ENCODE results near the gene ISX.

The ISX gene

DNA sequence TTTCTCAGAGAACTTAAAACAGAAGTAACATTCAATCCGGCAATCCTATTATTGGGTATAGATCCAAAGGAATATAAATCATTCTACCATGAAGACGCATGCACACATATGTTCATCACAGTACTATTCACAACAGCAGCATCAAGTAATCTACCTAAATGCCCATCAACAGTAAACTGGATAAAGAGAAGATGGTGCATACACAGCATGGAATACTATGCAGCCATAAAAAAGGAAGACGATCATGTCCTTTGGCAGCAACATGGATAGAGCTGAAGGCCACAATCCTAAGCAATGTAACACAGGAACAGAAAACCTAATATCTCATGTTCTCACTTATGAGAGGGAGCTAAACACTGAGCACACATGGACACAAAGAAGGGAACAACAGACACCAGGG is 6.3 kb upstream of the ISX start:
- no peak for TF ChIP-seq JUND (IDR thresholded peaks at IDR 0.05; ENCODE audit: low read depth)
- in situ Hi-C loops (cut with HindIII; ENCODE audit: low pct_unique_long_range_greater_than_20kb, low sequenced_read_pairs): no loop called here
- no peak for DNase-seq (ENCODE audit: low read depth in 1 of 2, low spot score in 1 of 2)

DNA sequence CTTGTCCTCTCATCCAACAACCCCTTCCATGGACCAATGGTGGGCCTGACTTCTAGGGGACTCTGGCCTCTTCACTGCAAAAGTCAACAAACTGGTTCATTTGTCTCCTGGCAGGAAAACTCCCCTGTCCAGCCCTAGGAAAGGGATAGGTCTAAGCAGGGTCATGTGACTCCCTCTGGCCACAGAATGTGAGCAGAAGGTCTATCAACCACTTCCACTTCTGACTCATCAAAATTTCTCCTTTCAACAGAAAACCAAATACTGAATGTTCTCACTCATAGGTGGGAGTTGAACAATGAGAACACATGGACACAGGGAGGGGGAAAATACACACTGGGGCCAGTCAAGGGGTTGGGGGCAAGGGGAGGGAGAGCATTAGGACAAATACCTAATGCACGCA is 1.3 kb upstream of the ISX start:
- in situ Hi-C loops (cut with HindIII; ENCODE audit: low pct_unique_long_range_greater_than_20kb, low sequenced_read_pairs): no loop called here
- no peak for TF ChIP-seq JUND (IDR thresholded peaks at IDR 0.05; ENCODE audit: low read depth)
- no peak for DNase-seq (ENCODE audit: low read depth in 1 of 2, low spot score in 1 of 2)

DNA sequence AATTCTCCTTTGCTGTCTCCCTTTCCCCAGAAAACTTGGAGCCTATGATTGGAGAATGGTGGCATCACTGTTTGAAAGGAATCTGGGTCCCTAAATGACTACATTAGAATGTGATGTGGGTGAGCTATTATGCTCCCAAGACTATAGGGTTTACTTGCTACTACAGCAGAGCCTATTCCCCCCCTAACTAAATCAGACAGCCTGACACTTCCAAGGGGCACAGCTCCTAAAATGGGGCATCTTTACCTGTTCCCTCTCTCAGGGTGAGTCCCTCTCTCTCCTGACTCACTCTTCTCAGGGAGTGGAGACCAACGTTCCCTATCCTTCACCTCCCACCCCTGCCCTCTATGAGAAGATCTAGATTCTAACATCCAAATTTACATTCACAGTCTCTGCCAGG is 775 bp upstream of the ISX start:
- DNase-seq (ENCODE audit: low read depth in 1 of 2, low spot score in 1 of 2): no peak
- in situ Hi-C loops (cut with HindIII; ENCODE audit: low pct_unique_long_range_greater_than_20kb, low sequenced_read_pairs): no loop called here
- TF ChIP-seq JUND (IDR thresholded peaks at IDR 0.05; ENCODE audit: low read depth): no peak

DNA sequence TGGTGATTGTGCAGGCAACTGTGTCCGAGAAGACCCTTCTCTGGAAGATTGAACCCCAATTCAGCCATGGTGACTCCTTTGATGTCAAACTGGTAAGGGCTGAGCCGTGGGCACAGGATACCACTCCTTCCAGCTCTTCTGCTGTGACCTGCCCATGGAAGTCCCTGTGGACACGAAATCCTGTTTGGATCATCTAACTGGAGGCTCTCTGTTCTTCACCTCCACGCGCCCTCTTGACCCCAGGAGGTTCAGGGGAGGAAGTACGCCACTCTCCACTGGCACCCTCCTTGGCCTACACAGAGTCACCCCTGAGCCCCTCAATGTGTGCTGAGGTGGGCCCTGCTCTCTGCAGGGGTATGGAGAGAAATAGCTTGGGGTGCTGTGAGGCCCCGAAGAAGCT is 810 bp downstream of the ISX start:
- DNase-seq (ENCODE audit: low read depth in 1 of 2, low spot score in 1 of 2): no peak
- in situ Hi-C loops (cut with HindIII; ENCODE audit: low pct_unique_long_range_greater_than_20kb, low sequenced_read_pairs): no loop called here
- no peak for TF ChIP-seq JUND (IDR thresholded peaks at IDR 0.05; ENCODE audit: low read depth)

DNA sequence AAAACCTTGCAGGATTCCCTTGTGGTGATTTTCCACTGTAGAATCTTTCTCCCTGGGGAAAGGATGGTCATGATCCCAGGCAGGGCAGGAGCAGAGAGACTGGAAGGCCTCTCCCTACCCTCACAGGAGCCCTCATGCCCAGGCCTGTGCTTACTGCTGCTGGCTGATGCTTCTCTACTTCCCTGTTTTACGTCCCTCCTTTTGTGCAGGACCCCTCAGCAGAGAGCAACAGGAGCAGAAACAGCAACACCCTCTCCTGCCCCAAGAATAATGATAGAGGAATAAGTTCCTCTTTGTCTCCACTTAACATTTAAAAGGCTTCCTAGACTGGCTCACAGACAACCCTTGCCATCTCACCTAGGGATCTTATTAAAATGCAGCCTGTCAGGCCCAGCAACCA is 3.6 kb downstream of the ISX start:
- DNase-seq (ENCODE audit: low read depth in 1 of 2, low spot score in 1 of 2): no peak
- in situ Hi-C loops (cut with HindIII; ENCODE audit: low pct_unique_long_range_greater_than_20kb, low sequenced_read_pairs): no loop called here

DNA sequence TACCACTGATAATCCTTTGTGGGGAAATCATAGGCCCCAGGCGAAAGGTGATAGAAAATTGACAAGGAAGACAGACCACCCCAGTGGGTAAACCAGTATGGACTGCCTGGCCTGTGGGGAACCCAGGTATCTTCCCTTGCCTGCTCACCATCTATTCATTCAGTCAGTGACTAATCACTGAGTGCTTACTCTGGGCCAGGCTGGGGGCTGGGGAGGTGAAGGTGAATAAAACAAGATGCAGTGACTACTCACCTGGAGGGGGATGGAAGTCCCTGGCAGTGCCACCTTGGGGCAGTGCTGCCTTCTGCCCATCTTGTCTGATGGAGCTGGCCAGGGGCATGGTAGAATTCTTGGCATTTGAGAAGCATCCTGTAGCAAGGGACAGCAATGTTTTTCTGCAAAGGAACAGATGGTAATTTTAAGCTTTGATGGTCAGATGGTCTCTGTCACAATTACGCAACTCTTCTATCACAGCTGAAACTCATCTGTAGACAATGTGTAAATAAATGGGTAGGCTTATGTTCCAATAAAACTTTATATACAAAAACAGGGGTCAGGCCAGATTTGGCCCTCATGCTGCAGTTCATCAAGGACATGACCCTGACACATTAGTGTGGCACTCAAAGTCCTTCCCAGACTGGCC is 4.6 kb downstream of the ISX start:
- DNase-seq (ENCODE audit: low read depth in 1 of 2, low spot score in 1 of 2): no peak
- no peak for TF ChIP-seq JUND (IDR thresholded peaks at IDR 0.05; ENCODE audit: low read depth)
- in situ Hi-C loops (cut with HindIII; ENCODE audit: low pct_unique_long_range_greater_than_20kb, low sequenced_read_pairs): no loop called here

More for the DNA sequence above, 3.6 kb downstream of the ISX start:
- no peak for TF ChIP-seq JUND (IDR thresholded peaks at IDR 0.05; ENCODE audit: low read depth)

DNA sequence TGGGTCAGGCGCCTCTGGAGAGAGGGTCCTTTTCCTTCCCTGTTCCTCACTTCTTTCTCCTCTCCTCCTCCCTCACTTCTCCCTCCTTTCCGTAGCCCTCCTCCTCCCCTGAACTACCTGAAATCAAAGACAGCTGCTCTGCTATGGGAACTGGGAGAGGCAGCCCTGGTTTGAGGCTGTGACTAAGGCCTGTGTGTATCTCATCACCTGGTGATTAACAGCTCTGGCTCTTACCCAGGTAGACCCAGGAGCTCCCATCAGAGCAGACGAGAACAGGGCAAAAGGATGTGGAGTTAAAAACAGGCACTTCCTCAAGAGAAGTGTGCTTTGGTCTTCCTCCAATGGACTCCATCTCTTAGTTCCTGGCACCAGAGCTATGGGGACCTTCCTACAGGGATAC is 5.8 kb downstream of the ISX start:
- in situ Hi-C loops (cut with HindIII; ENCODE audit: low pct_unique_long_range_greater_than_20kb, low sequenced_read_pairs): no loop called here
- no peak for DNase-seq (ENCODE audit: low read depth in 1 of 2, low spot score in 1 of 2)
- TF ChIP-seq JUND (IDR thresholded peaks at IDR 0.05; ENCODE audit: low read depth): no peak

DNA sequence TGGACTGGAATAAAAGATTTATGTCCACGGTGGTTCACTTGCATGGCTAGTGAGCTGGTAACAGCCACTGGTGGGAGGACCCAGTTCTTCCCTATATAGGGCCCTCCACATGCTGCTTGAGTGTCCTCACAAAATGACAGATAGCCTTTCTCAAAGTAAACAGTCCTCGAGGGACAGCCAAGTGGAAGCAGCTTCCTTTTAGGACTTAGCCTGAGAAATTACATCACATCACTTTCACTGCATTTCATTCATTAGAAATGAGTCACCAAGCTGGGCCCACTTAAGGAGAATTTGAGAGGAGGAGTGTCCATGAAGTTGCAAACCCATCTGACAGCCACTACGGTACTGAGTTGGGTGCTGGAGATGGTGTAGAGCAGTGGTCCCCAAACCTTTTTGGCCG is 7.0 kb downstream of the ISX start:
- no peak for TF ChIP-seq JUND (IDR thresholded peaks at IDR 0.05; ENCODE audit: low read depth)
- in situ Hi-C loops (cut with HindIII; ENCODE audit: low pct_unique_long_range_greater_than_20kb, low sequenced_read_pairs): no loop called here
- no peak for DNase-seq (ENCODE audit: low read depth in 1 of 2, low spot score in 1 of 2)

DNA sequence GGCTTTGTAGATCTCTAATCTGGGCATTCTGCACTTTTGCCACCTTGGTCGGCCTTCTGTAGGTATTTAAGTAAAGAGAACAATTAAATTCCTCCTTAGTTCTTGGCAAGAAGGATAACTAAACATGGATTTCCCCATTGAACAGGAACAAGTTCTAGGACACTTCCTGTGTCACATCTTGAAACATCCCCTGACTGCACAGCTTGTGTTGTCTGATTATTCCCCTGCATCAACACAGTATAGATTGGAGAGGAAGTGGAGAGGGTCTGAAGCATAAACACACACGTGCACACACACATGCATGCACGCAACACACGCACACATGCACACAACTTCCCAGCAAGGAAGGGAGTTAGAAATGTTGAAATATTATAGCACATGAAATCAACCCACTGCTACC is 8.6 kb downstream of the ISX start:
- no peak for DNase-seq (ENCODE audit: low read depth in 1 of 2, low spot score in 1 of 2)
- TF ChIP-seq JUND (IDR thresholded peaks at IDR 0.05; ENCODE audit: low read depth): no peak
- in situ Hi-C loops (cut with HindIII; ENCODE audit: low pct_unique_long_range_greater_than_20kb, low sequenced_read_pairs): no loop called here

DNA sequence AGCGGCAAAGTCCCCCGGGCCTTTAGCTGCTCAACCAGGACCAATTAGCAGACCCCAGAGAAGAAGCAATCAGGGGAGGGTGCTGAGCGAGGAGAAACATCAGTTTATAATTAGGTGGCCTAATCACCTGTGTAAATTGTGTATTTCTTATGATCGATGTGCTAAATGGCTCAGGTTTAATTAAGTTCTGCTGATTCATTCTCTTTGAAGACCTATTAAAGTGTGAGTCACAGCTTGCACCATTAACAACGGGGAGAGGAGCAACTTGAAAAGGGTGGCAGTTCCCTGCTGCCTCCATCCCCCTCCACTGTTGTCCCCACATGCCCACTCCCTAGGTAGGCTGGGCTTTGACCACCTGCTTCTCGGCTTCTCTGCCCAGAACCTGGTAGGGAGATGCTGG is 10.7 kb downstream of the ISX start:
- in situ Hi-C loops (cut with HindIII; ENCODE audit: low pct_unique_long_range_greater_than_20kb, low sequenced_read_pairs): no loop called here
- TF ChIP-seq JUND (IDR thresholded peaks at IDR 0.05; ENCODE audit: low read depth): no peak
- DNase-seq (ENCODE audit: low read depth in 1 of 2, low spot score in 1 of 2): no peak

DNA sequence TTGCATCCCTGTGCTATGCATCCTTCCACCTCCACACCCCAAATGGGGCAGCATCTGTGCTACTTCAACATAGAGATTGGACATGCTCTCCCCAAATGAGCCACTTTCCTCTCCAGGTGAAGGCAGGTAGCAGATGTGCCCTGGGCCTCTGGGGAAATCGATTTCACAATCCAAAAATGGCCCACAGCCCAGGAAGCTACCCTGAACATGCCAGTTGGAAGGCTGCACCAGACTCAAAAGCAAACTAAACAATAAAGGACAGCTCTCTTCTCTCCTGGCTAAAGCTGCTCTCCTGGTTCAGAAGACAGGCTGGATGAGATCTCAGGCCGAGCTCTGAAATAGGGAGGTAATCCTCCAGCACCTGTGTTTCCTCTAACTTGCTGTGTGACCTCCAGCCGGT is 19.7 kb downstream of the ISX start:
- TF ChIP-seq JUND (IDR thresholded peaks at IDR 0.05; ENCODE audit: low read depth): no peak
- in situ Hi-C loops (cut with HindIII; ENCODE audit: low pct_unique_long_range_greater_than_20kb, low sequenced_read_pairs): no loop called here

DNA sequence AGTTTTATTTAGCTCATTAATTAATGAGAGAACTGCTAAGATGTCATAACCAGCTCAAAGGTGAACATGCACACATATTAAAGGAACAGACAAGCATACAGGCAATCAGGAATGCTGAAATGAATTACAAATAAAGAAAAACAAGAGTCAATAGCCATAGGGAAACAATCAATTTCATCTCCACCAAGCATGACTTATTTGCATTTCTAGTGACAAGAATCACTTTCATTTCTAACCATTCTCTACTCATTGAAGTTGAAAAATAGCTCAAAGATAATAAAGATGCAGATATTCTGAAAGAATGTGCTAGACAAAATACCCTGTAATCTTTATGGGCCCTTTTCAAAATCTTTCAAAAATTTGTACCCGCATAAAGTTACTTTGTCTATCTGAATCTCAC is 23.2 kb downstream of the ISX start:
- TF ChIP-seq JUND (IDR thresholded peaks at IDR 0.05; ENCODE audit: low read depth): no peak
- in situ Hi-C loops (cut with HindIII; ENCODE audit: low pct_unique_long_range_greater_than_20kb, low sequenced_read_pairs): no loop called here
- no peak for DNase-seq (ENCODE audit: low read depth in 1 of 2, low spot score in 1 of 2)

More for the DNA sequence above, 19.7 kb downstream of the ISX start:
- no peak for DNase-seq (ENCODE audit: low read depth in 1 of 2, low spot score in 1 of 2)

DNA sequence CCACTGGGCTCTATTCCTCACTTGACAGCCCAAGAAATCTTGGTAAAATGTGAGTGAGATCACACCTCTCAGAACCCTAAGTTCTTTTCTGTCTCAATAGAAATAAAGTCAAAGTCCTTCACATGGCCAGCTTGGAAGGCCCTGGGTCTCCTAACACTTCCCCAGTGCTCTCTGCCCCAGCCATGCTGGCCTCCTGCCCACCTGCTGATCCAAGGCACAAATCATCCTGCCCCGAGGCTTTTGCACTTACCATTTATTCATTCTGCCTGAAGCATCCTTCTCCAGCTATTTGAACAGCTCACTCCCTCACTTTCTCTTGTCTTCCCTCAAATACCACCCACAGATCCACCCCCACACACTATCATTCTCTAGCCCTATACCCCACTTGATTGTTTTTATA is 26.4 kb downstream of the ISX start:
- TF ChIP-seq JUND (IDR thresholded peaks at IDR 0.05; ENCODE audit: low read depth): no peak
- DNase-seq (ENCODE audit: low read depth in 1 of 2, low spot score in 1 of 2): no peak
- in situ Hi-C loops (cut with HindIII; ENCODE audit: low pct_unique_long_range_greater_than_20kb, low sequenced_read_pairs): no loop called here

DNA sequence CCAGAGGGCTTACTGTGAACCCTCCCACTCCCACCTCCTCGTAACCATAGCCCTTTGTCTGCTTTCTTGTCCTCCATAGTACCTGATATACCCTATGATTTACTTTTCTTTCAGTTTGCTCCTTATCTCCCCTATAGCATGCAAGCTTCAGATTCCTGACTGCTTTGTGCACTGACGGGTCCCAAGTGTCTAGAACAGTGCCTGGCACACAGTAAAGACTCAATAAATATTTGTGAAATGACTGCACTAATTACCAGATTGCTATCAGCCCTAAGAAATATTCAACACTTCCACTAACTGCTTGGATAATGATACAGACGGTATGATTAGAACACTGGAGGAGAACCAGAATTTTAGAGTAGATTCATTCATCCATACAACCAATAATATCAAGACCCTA is 33.0 kb downstream of the ISX start:
- in situ Hi-C loops (cut with HindIII; ENCODE audit: low pct_unique_long_range_greater_than_20kb, low sequenced_read_pairs): no loop called here
- no peak for DNase-seq (ENCODE audit: low read depth in 1 of 2, low spot score in 1 of 2)
- no peak for TF ChIP-seq JUND (IDR thresholded peaks at IDR 0.05; ENCODE audit: low read depth)

Data from T47D (cell line).